Measurements from ENCODE around the gene CATSPERE.

GRCh38 chr1:244654108-244655038 is 193.3 kb downstream of the CATSPERE start:
- TF ChIP-seq CTCF (conservative IDR thresholded peaks at IDR 0.05), result no peak
- no peak for TF ChIP-seq EZH2 (IDR thresholded peaks at IDR 0.05; ENCODE audit: low read depth)
